Measurements from ENCODE around the gene OSBPL2. TPM values are rescaled to one million over a fixed set of nuclear protein-coding genes. Genes with fewer than 3 reads are reported as not detected.

The OSBPL2 gene
- total RNA-seq, 4 donors from 2014 or later: 52.8 to 86.7 (median 64.2) TPM

DNA sequence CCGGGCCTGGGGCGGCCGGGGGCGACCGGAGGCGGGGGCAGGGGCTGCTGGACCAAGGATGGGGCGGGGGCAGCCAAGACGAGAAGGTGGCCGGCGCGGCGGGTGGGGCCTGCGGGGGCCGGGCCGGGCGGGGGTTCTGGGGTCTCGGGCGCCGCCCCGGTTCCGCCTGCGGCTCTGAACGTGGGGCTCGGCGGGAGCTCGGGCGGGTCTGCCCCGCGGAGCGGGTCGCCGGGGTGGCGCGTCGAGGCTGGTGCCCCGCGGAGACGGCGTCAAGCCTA lies 64.7 kb downstream of the OSBPL2 start:
- Histone ChIP-seq H3K4me3 (peak overlapping the region; percentile 78 to 99 (median 94)), H3K4me1 (peaks cover 7 to 25% (median 18%) of the 10 kb centered on the region in 4 donors), H3K27ac (peak overlapping the region; percentile 96 to 97 (median 96)), H3K9me3 (no peaks in the 10 kb centered on the region), H3K36me3 (peaks cover 0 to 45% (median 0%) of the 10 kb centered on the region in 3 donors), H3K27me3 (no peaks in the 10 kb centered on the region)
- DNase-seq: no peak
- TF ChIP-seq POLR2A (IDR thresholded peaks at IDR 0.05): no peak
- TF ChIP-seq, protein P1, sequence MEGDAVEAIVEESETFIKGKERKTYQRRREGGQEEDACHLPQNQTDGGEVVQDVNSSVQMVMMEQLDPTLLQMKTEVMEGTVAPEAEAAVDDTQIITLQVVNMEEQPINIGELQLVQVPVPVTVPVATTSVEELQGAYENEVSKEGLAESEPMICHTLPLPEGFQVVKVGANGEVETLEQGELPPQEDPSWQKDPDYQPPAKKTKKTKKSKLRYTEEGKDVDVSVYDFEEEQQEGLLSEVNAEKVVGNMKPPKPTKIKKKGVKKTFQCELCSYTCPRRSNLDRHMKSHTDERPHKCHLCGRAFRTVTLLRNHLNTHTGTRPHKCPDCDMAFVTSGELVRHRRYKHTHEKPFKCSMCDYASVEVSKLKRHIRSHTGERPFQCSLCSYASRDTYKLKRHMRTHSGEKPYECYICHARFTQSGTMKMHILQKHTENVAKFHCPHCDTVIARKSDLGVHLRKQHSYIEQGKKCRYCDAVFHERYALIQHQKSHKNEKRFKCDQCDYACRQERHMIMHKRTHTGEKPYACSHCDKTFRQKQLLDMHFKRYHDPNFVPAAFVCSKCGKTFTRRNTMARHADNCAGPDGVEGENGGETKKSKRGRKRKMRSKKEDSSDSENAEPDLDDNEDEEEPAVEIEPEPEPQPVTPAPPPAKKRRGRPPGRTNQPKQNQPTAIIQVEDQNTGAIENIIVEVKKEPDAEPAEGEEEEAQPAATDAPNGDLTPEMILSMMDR (IDR thresholded peaks at IDR 0.05): no peak

DNA sequence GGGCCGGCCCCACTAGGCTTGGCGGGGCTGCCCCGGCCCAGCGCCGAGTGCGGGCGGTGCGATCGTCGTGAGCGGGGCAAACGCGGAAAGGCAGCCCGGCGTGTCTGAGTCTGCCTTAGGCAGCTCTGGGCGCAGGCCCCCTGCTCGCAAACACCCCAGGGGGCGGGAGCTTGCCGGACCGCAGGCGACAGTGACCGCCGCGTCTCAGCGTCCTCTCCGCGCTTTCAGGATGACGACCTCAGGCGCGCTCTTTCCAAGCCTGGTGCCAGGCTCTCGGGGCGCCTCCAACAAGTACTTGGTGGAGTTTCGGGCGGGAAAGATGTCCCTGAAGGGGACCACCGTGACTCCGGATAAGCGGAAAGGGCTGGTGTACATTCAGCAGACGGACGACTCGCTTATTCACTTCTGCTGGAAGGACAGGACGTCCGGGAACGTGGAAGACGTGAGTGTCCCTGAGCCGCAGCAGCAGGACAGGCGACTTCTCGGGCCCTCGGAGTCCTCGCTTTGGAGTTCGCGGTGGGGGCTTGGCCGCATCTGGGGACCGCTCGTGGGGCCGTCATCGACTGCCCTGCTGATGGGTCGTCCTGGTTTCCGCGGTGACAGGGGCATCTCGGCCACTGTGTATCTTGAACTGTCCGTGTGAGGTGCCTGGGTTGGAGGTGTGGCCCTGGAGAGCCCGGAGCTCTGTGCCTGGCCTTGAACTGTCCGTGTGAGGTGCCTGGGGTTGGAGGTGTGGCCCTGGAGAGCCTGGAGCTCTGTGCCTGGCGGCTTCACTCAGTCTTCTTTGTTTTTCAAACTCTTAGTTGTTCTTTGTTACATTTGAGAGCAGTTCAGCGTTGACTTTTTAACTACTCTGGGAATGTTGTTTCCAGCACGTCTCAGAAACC lies 65.3 kb downstream of the OSBPL2 start:
- peak overlapping the region; percentile 78 to 99 (median 94) for H3K4me3 ChIP-seq
- H3K36me3 ChIP-seq: peaks cover 0 to 47% (median 0%) of the 10 kb centered on the region in 3 donors
- TF ChIP-seq, protein P1 (IDR thresholded peaks at IDR 0.05): no peak
- no peak for TF ChIP-seq POLR2A (IDR thresholded peaks at IDR 0.05)
- H3K9me3 ChIP-seq: no peaks in the 10 kb centered on the region
- DNase-seq: peak in 1 of 3 donors; percentile 60
- peaks cover 7 to 25% (median 18%) of the 10 kb centered on the region in 4 donors for H3K4me1 ChIP-seq
- no peaks in the 10 kb centered on the region for H3K27me3 ChIP-seq
- peak overlapping the region; percentile 96 to 97 (median 96) for H3K27ac ChIP-seq

DNA sequence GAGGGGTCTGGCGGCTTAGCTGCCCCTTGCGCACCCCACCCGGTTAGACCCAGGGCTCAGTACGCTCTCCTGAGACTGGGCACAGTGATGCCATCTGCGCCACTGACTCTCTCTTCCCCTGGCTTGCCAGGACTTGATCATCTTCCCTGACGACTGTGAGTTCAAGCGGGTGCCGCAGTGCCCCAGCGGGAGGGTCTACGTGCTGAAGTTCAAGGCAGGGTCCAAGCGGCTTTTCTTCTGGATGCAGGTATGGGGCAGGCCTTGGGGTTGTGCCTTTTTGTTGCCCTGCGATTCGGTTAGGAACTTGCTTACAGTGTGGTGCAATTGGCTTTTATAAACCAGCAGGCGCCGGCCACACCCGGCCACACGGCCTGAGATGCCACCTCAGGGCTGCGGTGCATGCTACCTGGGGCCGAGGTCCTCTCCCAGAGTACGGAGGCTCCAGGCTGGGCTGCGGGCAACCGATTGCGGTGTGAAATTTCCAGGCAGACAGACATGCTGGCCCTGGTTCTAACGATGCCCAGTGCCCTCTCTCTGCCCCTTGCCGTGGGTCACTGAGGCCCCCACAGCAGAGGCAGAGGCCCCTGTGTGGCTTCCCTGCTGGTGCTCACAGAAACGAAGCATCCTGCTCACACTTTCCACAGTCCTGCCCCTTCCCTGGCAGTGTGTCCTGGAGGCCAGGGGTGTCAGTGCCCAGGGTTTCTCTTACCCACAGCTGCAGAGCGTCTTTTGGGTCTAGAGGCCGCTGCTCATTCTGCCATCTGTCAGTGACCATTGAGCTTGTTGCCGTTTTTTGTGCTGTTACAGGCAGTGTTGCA lies 66.2 kb downstream of the OSBPL2 start:
- no peak for TF ChIP-seq POLR2A (IDR thresholded peaks at IDR 0.05)
- TF ChIP-seq, protein P1 (IDR thresholded peaks at IDR 0.05): no peak
- Histone ChIP-seq H3K27me3 (no peaks in the 10 kb centered on the region), H3K4me3 (peak overlapping the region; percentile 78 to 99 (median 94)), H3K4me1 (peaks cover 7 to 25% (median 18%) of the 10 kb centered on the region in 4 donors), H3K9me3 (no peaks in the 10 kb centered on the region), H3K27ac (peak overlapping the region in 2 of 4 donors; percentile 25 to 96), H3K36me3 (peaks cover 0 to 51% (median 0%) of the 10 kb centered on the region in 3 donors)
- DNase-seq: no peak

DNA sequence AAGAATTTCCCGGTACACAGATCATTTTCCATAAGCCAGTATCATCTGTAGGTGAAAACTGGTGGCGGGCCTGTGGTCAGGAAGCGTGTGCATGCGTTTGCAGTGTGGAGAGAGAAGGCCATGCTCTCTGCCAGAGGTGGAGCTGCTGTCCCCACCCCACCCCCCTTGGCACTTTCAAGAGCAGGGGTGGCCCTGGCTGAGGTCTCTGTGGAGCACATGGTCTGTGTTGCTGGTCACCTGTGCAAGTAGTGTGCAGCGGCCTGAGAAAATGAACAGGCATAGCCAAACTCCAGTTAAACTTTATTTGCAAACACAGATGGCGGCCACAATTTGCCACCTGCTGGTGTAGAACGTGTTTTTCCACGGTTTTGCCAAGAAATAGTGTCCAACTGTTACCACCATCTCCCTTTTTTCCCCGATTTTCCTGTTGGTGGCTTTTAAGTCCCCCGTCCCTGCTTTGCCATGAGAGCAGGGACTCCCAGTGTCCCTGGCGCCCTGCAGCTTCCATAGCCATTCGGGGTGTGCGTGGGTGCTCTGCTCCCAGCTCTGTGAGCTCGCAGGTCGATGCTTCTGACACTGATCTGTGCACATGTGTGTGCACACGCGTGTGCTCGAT lies 66.9 kb downstream of the OSBPL2 start:
- H3K36me3 ChIP-seq: peaks cover 0 to 54% (median 0%) of the 10 kb centered on the region in 3 donors
- H3K27ac ChIP-seq: peak overlapping the region in 1 of 4 donors; percentile 25
- TF ChIP-seq, protein P1 (IDR thresholded peaks at IDR 0.05): no peak
- TF ChIP-seq POLR2A (IDR thresholded peaks at IDR 0.05): no peak
- no peaks in the 10 kb centered on the region for H3K27me3 ChIP-seq
- H3K4me3 ChIP-seq: no peak overlapping the region
- no peaks in the 10 kb centered on the region for H3K9me3 ChIP-seq
- DNase-seq: no peak
- peaks cover 7 to 25% (median 18%) of the 10 kb centered on the region in 4 donors for H3K4me1 ChIP-seq

DNA sequence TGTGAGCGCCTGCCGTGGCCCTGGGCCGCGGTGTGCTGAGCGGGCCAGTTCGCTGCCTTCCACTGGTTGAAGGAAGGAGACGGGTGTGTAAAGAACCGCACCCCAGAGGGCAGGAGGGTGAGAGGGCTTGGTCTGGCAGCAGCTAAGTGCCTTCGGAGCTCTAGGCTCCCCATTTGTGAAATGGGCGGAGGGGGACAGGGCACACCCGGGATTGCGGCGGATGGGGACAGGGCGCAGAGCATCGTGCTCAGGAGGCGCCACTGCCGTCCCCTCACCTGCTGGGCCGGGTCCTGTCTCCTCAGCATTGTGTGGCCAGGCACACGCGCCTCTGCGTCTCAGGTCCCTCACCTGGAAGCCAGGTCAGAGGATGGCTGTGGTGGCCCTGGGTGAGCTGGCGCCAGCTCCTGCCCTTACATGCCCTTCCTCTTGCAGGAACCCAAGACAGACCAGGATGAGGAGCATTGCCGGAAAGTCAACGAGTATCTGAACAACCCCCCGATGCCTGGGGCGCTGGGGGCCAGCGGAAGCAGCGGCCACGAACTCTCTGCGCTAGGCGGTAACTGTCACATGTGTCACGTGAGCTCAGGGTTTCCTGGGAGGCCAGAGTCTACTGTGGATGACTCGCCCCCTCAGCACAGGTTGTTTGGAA lies 67.6 kb downstream of the OSBPL2 start:
- no peak for TF ChIP-seq POLR2A (IDR thresholded peaks at IDR 0.05)
- TF ChIP-seq, protein P1 (IDR thresholded peaks at IDR 0.05): no peak
- Histone ChIP-seq H3K27ac (no peak overlapping the region), H3K36me3 (peaks cover 0 to 60% (median 0%) of the 10 kb centered on the region in 3 donors), H3K4me1 (peaks cover 7 to 25% (median 18%) of the 10 kb centered on the region in 4 donors), H3K4me3 (no peak overlapping the region), H3K9me3 (no peaks in the 10 kb centered on the region), H3K27me3 (no peaks in the 10 kb centered on the region)
- no peak for DNase-seq
